ENCODE results near the gene LMO1. TPM values are rescaled to one million over a fixed set of nuclear protein-coding genes. Genes with fewer than 3 reads are reported as not detected.
A peak's percentile ranks its signal among the peaks of the same experiment; 100 is the strongest.

Gene LMO1
- total and polyA plus RNA-seq, 7 donors = 0.74 to 9.3 (median 3.2) TPM

GRCh38 chr11:8283465-8284230 lies 20.0 kb upstream of the LMO1 start:
- DNase-seq (no peak), ATAC-seq (peak in 1 of 4 donors; percentile 29)
- intact Hi-C loops (cut with DNase I) = no loop called here
- Histone ChIP-seq H3K27me3 (ENCODE audit: insufficient read depth in 3 of 3, low read length in 2 of 3) (peaks cover 0 to 6% (median 0%) of the 10 kb centered on the region in 3 donors), H3K4me1 (peaks cover 7% of the 10 kb centered on the region), H3K9me3 (no peaks in the 10 kb centered on the region), H3K27ac (no peak overlapping the region), H3K36me3 (ENCODE audit: insufficient read depth in 1 of 2, low read depth in 1 of 2) (no peaks in the 10 kb centered on the region), H3K4me3 (peak overlapping the region; percentile 28)
- WGBS, 3 donors = 14 to 26% (median 17%) methylated on average over 26 to 32 of the region's 32 CpGs
- no peak for TF ChIP-seq CTCF (IDR thresholded peaks at IDR 0.05)

GRCh38 chr11:8283100-8283464 lies 19.4 kb upstream of the LMO1 start:
- intact Hi-C loops (cut with DNase I) = no loop called here
- H3K4me3 ChIP-seq = peak overlapping the region; percentile 28
- 53 to 61% (median 53%) methylated on average over 8 of the region's 8 CpGs for WGBS, 3 donors

GRCh38 chr11:8282631-8283030 lies 19.0 kb upstream of the LMO1 start:
- no peaks in the 10 kb centered on the region for H3K36me3 ChIP-seq (ENCODE audit: insufficient read depth in 1 of 2, low read depth in 1 of 2)
- peak overlapping the region; percentile 46 for H3K27ac ChIP-seq
- H3K4me1 ChIP-seq = peaks cover 7% of the 10 kb centered on the region
- intact Hi-C loops (cut with DNase I) = no loop called here
- no peak overlapping the region for H3K4me3 ChIP-seq
- H3K9me3 ChIP-seq = no peaks in the 10 kb centered on the region
- peaks cover 0 to 6% (median 0%) of the 10 kb centered on the region in 3 donors for H3K27me3 ChIP-seq (ENCODE audit: insufficient read depth in 3 of 3, low read length in 2 of 3)
- no peak for TF ChIP-seq CTCF (IDR thresholded peaks at IDR 0.05)
- WGBS, 3 donors = 60 to 72% (median 70%) methylated on average over 10 of the region's 10 CpGs
- DNase-seq = peak; percentile 52 to 68
- peak; percentile 94 to 97 (median 96) for ATAC-seq

More at GRCh38 chr11:8283100-8283464, 19.4 kb upstream of the LMO1 start:
- DNase-seq = no peak
- Histone ChIP-seq H3K9me3 (no peaks in the 10 kb centered on the region), H3K4me1 (peaks cover 7% of the 10 kb centered on the region), H3K36me3 (ENCODE audit: insufficient read depth in 1 of 2, low read depth in 1 of 2) (no peaks in the 10 kb centered on the region), H3K27me3 (ENCODE audit: insufficient read depth in 3 of 3, low read length in 2 of 3) (peaks cover 0 to 6% (median 0%) of the 10 kb centered on the region in 3 donors), H3K27ac (peak overlapping the region; percentile 46)
- no peak for TF ChIP-seq CTCF (IDR thresholded peaks at IDR 0.05)
- ATAC-seq = no peak

GRCh38 chr11:8281266-8281665 lies 17.6 kb upstream of the LMO1 start:
- peaks cover 7% of the 10 kb centered on the region for H3K4me1 ChIP-seq
- no peak for TF ChIP-seq CTCF (IDR thresholded peaks at IDR 0.05)
- no peaks in the 10 kb centered on the region for H3K9me3 ChIP-seq
- H3K27ac ChIP-seq = no peak overlapping the region
- no peak overlapping the region for H3K4me3 ChIP-seq
- intact Hi-C loops (cut with DNase I) = no loop called here
- 93 to 99% (median 95%) methylated on average over 2 of the region's 2 CpGs for WGBS, 3 donors
- H3K27me3 ChIP-seq (ENCODE audit: insufficient read depth in 3 of 3, low read length in 2 of 3) = peaks cover 0 to 6% (median 0%) of the 10 kb centered on the region in 3 donors
- ATAC-seq (no peak), DNase-seq (no peak)
- H3K36me3 ChIP-seq (ENCODE audit: insufficient read depth in 1 of 2, low read depth in 1 of 2) = no peaks in the 10 kb centered on the region
